Ovary (tissue), 3 donors: Measurements from ENCODE around the gene ACAD8.

ENCODE experiments used
- POLR2A ChIP-seq: fragments of 450-650 bp; IDR thresholded peaks from one replicate; pipeline ENCODE4 v1.6.1; 2017; ENCODE audit warnings: antibody characterized with exemption, mild to moderate bottlenecking, moderate library complexity
- TF ChIP-seq, protein P1 (sequence below), 3 donors: fragments of 450-650 bp in 2 of 3; fragments of 200-600 bp in 1 of 3; IDR thresholded peaks; one replicate each; pipeline versions ENCODE4 v1.5.1 to v1.8.0; 2016 to 2022; ENCODE audit warnings: antibody characterized with exemption in 3 of 3, mild to moderate bottlenecking in 1 of 3
- donor health status: DM: no; HTN: no; CAD: no.

DNA sequence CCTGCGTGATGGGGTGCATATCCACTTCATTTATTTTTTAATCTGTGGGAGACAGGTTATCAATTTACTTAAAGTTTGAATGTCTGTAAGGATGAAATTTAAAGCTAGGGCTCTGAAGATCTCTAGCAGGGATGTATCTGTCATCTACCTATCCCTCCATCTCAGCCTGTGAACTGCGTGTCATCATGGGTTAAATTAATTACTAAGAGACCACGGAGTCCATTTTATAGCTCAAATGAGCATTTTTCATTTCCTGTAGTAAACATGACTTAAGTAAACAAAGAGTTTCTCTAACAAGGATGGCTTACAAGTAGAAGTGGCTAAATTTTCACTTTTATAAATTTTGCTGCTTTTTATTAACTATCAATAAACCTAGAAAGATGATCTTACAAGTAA, 19.9 kb downstream of the ACAD8 start:
- TF ChIP-seq, protein P1, sequence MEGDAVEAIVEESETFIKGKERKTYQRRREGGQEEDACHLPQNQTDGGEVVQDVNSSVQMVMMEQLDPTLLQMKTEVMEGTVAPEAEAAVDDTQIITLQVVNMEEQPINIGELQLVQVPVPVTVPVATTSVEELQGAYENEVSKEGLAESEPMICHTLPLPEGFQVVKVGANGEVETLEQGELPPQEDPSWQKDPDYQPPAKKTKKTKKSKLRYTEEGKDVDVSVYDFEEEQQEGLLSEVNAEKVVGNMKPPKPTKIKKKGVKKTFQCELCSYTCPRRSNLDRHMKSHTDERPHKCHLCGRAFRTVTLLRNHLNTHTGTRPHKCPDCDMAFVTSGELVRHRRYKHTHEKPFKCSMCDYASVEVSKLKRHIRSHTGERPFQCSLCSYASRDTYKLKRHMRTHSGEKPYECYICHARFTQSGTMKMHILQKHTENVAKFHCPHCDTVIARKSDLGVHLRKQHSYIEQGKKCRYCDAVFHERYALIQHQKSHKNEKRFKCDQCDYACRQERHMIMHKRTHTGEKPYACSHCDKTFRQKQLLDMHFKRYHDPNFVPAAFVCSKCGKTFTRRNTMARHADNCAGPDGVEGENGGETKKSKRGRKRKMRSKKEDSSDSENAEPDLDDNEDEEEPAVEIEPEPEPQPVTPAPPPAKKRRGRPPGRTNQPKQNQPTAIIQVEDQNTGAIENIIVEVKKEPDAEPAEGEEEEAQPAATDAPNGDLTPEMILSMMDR (IDR thresholded peaks at IDR 0.05): no peak
- no peak for TF ChIP-seq POLR2A
